ENCODE results near the gene DNAJC5G.
"Not testable (repeated sequence)": the region's sequence is repeated elsewhere in the genome, so short reads cannot be mapped to it uniquely, and the experiment has no call there.

DNAJC5G gene

GRCh38 chr2:27281855-27282559, 6.8 kb downstream of the DNAJC5G start, which contains the start of gene TRIM54:
TRIM54 (plus strand) TSS chr2:27282429; CDS start chr2:27282732, 303 bp downstream.
- DNase-seq = no peak

GRCh38 chr2:27282892-27283291, 7.7 kb downstream of the DNAJC5G start:
- DNase-seq = no peak

GRCh38 chr2:27284996-27285395, 9.8 kb downstream of the DNAJC5G start:
- DNase-seq = no peak

- DNase-seq = no peak
Observed at GRCh38 chr2:27285481-27285880, 10.2 kb downstream of the DNAJC5G start.

- no peak for DNase-seq
Observed at GRCh38 chr2:27288610-27289009, 13.4 kb downstream of the DNAJC5G start.

- DNase-seq = no peak
Observed at GRCh38 chr2:27290549-27290948, 15.3 kb downstream of the DNAJC5G start.

- no peak for DNase-seq
Observed at GRCh38 chr2:27291865-27292264, 16.6 kb downstream of the DNAJC5G start.

- DNase-seq = no peak
Observed at GRCh38 chr2:27294928-27295327, 19.7 kb downstream of the DNAJC5G start.

- no peak for DNase-seq
Observed at GRCh38 chr2:27296481-27296880, 21.2 kb downstream of the DNAJC5G start.

GRCh38 chr2:27297195-27297594, 22.0 kb downstream of the DNAJC5G start:
- DNase-seq = no peak

- no peak for DNase-seq
Observed at GRCh38 chr2:27298391-27299080, 23.3 kb downstream of the DNAJC5G start.

- DNase-seq = not testable (repeated sequence)
Observed at GRCh38 chr2:27300606-27301005, 25.4 kb downstream of the DNAJC5G start.

- DNase-seq = peak; percentile 17
Observed at GRCh38 chr2:27303093-27304025, 28.1 kb downstream of the DNAJC5G start.

GRCh38 chr2:27304488-27305240, 29.4 kb downstream of the DNAJC5G start:
- DNase-seq = no peak

- DNase-seq = no peak
Observed at GRCh38 chr2:27305516-27305915, 30.3 kb downstream of the DNAJC5G start.

GRCh38 chr2:27306136-27306535, 30.9 kb downstream of the DNAJC5G start:
- no peak for DNase-seq

- no peak for DNase-seq
Observed at GRCh38 chr2:27306573-27307286, 31.5 kb downstream of the DNAJC5G start.

GRCh38 chr2:27307287-27307544, 32.0 kb downstream of the DNAJC5G start:
- DNase-seq = no peak

GRCh38 chr2:27307545-27308358, 32.5 kb downstream of the DNAJC5G start:
- DNase-seq = no peak

- DNase-seq = no peak
Observed at GRCh38 chr2:27308359-27308881, 33.2 kb downstream of the DNAJC5G start, which contains the start of gene UCN. UCN (minus strand) TSS chr2:27308445; CDS start chr2:27307895, 550 bp downstream.

GRCh38 chr2:27309651-27310050, 34.4 kb downstream of the DNAJC5G start:
- no peak for DNase-seq

All from T-helper 9 cell (primary cell).